Measurements from ENCODE around the gene SOD1. TPM values are rescaled to one million over a fixed set of nuclear protein-coding genes. Genes with fewer than 3 reads are reported as not detected.

Gene SOD1
- total RNA-seq, 1 donor from 2014 or later = 183 TPM

- H3K9me3 ChIP-seq (ENCODE audit: low read depth) = no peaks in the 10 kb centered on the region
- Mint-ChIP-seq H3K9me3 (no peaks in the 10 kb centered on the region), H3K27ac (no peak overlapping the region), H3K27me3 (ENCODE audit: insufficient read depth, low read depth) (peaks cover 4% of the 10 kb centered on the region), H3K36me3 (peaks cover 15% of the 10 kb centered on the region), H3K4me3 (no peak overlapping the region), H3K4me1 (peaks cover 9% of the 10 kb centered on the region)
- no peaks in the 10 kb centered on the region for H3K27me3 ChIP-seq
- H3K9ac ChIP-seq = no peak overlapping the region
- H2AFZ ChIP-seq (replicated peaks) = no peak overlapping the region
- no peak overlapping the region for H3K27ac ChIP-seq
- H3K36me3 ChIP-seq = peaks cover 11% of the 10 kb centered on the region
- TF ChIP-seq CTCF (IDR thresholded peaks at IDR 0.05) (no peak), EZH2phosphoT487 (IDR thresholded peaks at IDR 0.05) (no peak), EZH2 (IDR thresholded peaks at IDR 0.05) (no peak)
- peaks cover 100% of the 10 kb centered on the region for H3K79me2 ChIP-seq (ENCODE audit: low read depth)
- H3K4me2 ChIP-seq = no peak overlapping the region
- no peak for DNase-seq (ENCODE audit: low spot score)
- H3F3A ChIP-seq (ENCODE audit: low read depth) = peaks cover 24% of the 10 kb centered on the region
- H3K4me3 ChIP-seq = no peak overlapping the region
- H3K4me1 ChIP-seq = peaks cover 12% of the 10 kb centered on the region
- H4K20me1 ChIP-seq (ENCODE audit: low read depth) = peaks cover 99% of the 10 kb centered on the region
Observed at GRCh38 chr21:31708541-31708940, 49.0 kb downstream of the SOD1 start.

GRCh38 chr21:31710586-31710985 lies 51.1 kb downstream of the SOD1 start:
- Mint-ChIP-seq H3K27ac (no peak overlapping the region), H3K36me3 (peaks cover 17% of the 10 kb centered on the region), H3K4me1 (peaks cover 12% of the 10 kb centered on the region), H3K4me3 (no peak overlapping the region), H3K9me3 (no peaks in the 10 kb centered on the region), H3K27me3 (ENCODE audit: insufficient read depth, low read depth) (peaks cover 4% of the 10 kb centered on the region)
- no peak overlapping the region for H3K4me3 ChIP-seq
- no peak for TF ChIP-seq EZH2 (IDR thresholded peaks at IDR 0.05)
- TF ChIP-seq CTCF (IDR thresholded peaks at IDR 0.05) = no peak
- TF ChIP-seq EZH2phosphoT487 (IDR thresholded peaks at IDR 0.05) = no peak
- H3K36me3 ChIP-seq = no peaks in the 10 kb centered on the region
- no peak overlapping the region for H3K9ac ChIP-seq
- H2AFZ ChIP-seq (replicated peaks) = no peak overlapping the region
- no peak overlapping the region for H3K4me2 ChIP-seq
- no peaks in the 10 kb centered on the region for H3K9me3 ChIP-seq (ENCODE audit: low read depth)
- peaks cover 29% of the 10 kb centered on the region for H3K4me1 ChIP-seq
- H3K79me2 ChIP-seq (ENCODE audit: low read depth) = peaks cover 100% of the 10 kb centered on the region
- H4K20me1 ChIP-seq (ENCODE audit: low read depth) = peaks cover 100% of the 10 kb centered on the region
- peaks cover 38% of the 10 kb centered on the region for H3F3A ChIP-seq (ENCODE audit: low read depth)
- DNase-seq (ENCODE audit: low spot score) = no peak
- H3K27me3 ChIP-seq = no peaks in the 10 kb centered on the region
- no peak overlapping the region for H3K27ac ChIP-seq

- Mint-ChIP-seq H3K27ac (no peak overlapping the region), H3K4me3 (no peak overlapping the region), H3K27me3 (ENCODE audit: insufficient read depth, low read depth) (peaks cover 4% of the 10 kb centered on the region), H3K36me3 (peaks cover 19% of the 10 kb centered on the region), H3K9me3 (no peaks in the 10 kb centered on the region), H3K4me1 (peaks cover 10% of the 10 kb centered on the region)
- peaks cover 100% of the 10 kb centered on the region for H3K79me2 ChIP-seq (ENCODE audit: low read depth)
- H3K27me3 ChIP-seq = no peaks in the 10 kb centered on the region
- H3F3A ChIP-seq (ENCODE audit: low read depth) = peaks cover 45% of the 10 kb centered on the region
- H3K9ac ChIP-seq = no peak overlapping the region
- no peaks in the 10 kb centered on the region for H3K9me3 ChIP-seq (ENCODE audit: low read depth)
- TF ChIP-seq EZH2 (IDR thresholded peaks at IDR 0.05) (no peak), CTCF (IDR thresholded peaks at IDR 0.05) (no peak), EZH2phosphoT487 (IDR thresholded peaks at IDR 0.05) (no peak)
- H3K4me2 ChIP-seq = no peak overlapping the region
- no peak for DNase-seq (ENCODE audit: low spot score)
- no peak overlapping the region for H3K27ac ChIP-seq
- H3K4me1 ChIP-seq = peaks cover 33% of the 10 kb centered on the region
- no peaks in the 10 kb centered on the region for H3K36me3 ChIP-seq
- H4K20me1 ChIP-seq (ENCODE audit: low read depth) = peaks cover 100% of the 10 kb centered on the region
- no peak overlapping the region for H2AFZ ChIP-seq (replicated peaks)
- no peak overlapping the region for H3K4me3 ChIP-seq
Observed at GRCh38 chr21:31711326-31711725, 51.8 kb downstream of the SOD1 start.

Data from neural progenitor cell (in vitro differentiated cells).